Vagina (tissue), 2 donors: ENCODE data around the gene DOCK1. TPM values are rescaled to one million over a fixed set of nuclear protein-coding genes. Genes with fewer than 3 reads are reported as not detected.

ENCODE experiments used
- DNase-seq, 2 donors: peaks; one replicate each; pipeline ENCODE4 v3.0.0-alpha.2; 2017; ENCODE audit errors: extremely low spot score in 2 of 2
- H3K27ac ChIP-seq: fragments of 200-600 bp; sonication (generic); one replicate; pipeline ENCODE4 v1.5.1; 2019
- H3K27me3 ChIP-seq: fragments of 200-600 bp; sonication (generic); one replicate; pipeline ENCODE4 v1.5.1; 2019
- H3K36me3 ChIP-seq, 2 donors: fragments of 200-600 bp; sonication (generic); one replicate each; pipeline ENCODE4 v1.5.1; 2017 to 2019
- H3K4me1 ChIP-seq: fragments of 200-600 bp; sonication (generic); one replicate; pipeline ENCODE4 v1.5.1; 2019
- H3K4me3 ChIP-seq, 2 donors: fragments of 200-600 bp; sonication (generic); 1 replicate in 1 of 2; 2 replicates in 1 of 2; pipeline ENCODE4 v1.5.1; 2016 to 2019
- H3K9me3 ChIP-seq: fragments of 200-600 bp; sonication (generic); one replicate; pipeline ENCODE4 v1.5.1; 2019
- POLR2A ChIP-seq, 2 donors: fragments of 450-650 bp; IDR thresholded peaks; one replicate each; pipeline ENCODE4 v1.6.1; 2017; ENCODE audit warnings: antibody characterized with exemption in 2 of 2, mild to moderate bottlenecking in 2 of 2, moderate library complexity in 2 of 2
- POLR2AphosphoS5 ChIP-seq, 2 donors: sonication (generic); formaldehyde crosslinking; IDR thresholded peaks; one replicate each; pipeline ENCODE4 v1.9.0; 2017; ENCODE audit warnings: antibody characterized with exemption in 2 of 2, mild to moderate bottlenecking in 2 of 2, low read depth in 1 of 2; ENCODE audit not compliant: insufficient read depth in 1 of 2
- intact Hi-C: fragments of 100-400 bp; cut with DNase I; formaldehyde crosslinking; loops from one replicate; pipeline ENCODE4 v1.15.1; 2023
- total RNA-seq: library from RNA; depleted of rRNA; stranded (reverse); fragments of >200 nt; gene quantifications from one replicate; pipeline ENCODE4 v1.2.3, GENCODE V29; 2016
- TF ChIP-seq, protein P1 (sequence below), 3 experiments: fragments of 450-650 bp in 2 of 3; fragments of 200-600 bp in 1 of 3; sonication (generic) in 1 of 3; IDR thresholded peaks; one replicate each; pipeline ENCODE4 v1.5.1; 2017 to 2019; ENCODE audit warnings: antibody characterized with exemption in 3 of 3, mild to moderate bottlenecking in 2 of 3, moderate library complexity in 2 of 3

Gene DOCK1
- total RNA-seq, 1 donor from 2014 or later, result 64.6 TPM

DNA sequence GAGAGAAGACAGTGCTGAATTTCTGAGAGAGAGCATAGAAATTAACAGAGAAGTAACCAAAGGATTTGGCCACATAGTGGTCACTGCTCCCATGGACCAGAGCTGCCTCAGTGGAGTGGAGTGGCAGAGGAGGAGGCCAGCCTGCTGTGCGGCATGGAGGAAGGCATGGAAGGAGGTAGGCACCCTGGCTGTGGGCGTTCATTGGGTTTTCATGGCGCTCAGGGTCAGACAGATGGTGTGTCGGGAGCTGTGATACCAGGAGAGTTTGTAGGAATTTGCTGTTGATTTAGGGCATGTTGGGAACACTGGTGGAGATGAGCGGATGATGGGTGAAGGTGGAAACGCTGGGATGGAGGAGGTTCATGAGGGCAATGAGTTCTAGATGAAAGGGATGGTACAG, 370.0 kb downstream of the DOCK1 start:
- TF ChIP-seq, protein P1, sequence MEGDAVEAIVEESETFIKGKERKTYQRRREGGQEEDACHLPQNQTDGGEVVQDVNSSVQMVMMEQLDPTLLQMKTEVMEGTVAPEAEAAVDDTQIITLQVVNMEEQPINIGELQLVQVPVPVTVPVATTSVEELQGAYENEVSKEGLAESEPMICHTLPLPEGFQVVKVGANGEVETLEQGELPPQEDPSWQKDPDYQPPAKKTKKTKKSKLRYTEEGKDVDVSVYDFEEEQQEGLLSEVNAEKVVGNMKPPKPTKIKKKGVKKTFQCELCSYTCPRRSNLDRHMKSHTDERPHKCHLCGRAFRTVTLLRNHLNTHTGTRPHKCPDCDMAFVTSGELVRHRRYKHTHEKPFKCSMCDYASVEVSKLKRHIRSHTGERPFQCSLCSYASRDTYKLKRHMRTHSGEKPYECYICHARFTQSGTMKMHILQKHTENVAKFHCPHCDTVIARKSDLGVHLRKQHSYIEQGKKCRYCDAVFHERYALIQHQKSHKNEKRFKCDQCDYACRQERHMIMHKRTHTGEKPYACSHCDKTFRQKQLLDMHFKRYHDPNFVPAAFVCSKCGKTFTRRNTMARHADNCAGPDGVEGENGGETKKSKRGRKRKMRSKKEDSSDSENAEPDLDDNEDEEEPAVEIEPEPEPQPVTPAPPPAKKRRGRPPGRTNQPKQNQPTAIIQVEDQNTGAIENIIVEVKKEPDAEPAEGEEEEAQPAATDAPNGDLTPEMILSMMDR (IDR thresholded peaks at IDR 0.05), result no peak
- TF ChIP-seq POLR2AphosphoS5 (IDR thresholded peaks at IDR 0.05; ENCODE audit: insufficient read depth in 1 of 2, low read depth in 1 of 2), result no peak
- TF ChIP-seq POLR2A (IDR thresholded peaks at IDR 0.05), result no peak
- intact Hi-C loops, result no loop called here
- Histone ChIP-seq H3K4me3 (no peak overlapping the region), H3K4me1 (no peaks in the 10 kb centered on the region), H3K27ac (no peak overlapping the region), H3K36me3 (no peaks in the 10 kb centered on the region), H3K9me3 (no peaks in the 10 kb centered on the region), H3K27me3 (no peaks in the 10 kb centered on the region)
- no peak for DNase-seq

DNA sequence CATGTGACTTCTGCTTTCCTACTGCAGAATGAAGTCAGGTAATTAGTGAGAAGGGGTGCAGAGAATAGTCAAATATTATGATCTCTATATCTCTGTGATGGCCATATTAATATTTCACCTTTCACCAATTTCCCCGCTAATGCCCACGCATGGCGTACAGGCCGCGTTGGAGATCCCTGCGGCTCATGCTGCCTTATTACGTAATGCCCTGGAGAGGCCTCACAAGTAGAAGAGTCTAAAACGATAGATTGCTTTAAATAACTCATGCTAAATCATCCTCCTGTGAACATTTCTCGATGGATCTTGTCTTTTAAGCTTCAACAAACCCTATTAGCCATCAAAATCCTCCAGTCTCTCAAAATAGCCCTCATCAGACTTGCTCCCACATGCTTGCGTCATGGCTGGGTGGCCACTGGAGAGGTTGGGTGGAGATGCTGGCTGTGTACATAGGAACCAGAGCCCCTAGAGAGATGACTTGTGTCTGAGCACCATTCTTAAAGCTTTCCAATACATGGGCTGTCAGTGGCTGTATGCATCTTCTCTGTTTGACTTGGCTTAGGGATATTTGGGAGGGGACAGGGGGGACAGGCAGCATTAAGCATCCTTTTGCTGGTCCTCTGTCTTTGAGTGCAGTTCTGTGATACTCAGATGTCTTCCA, 370.7 kb downstream of the DOCK1 start:
- Histone ChIP-seq H3K36me3 (no peaks in the 10 kb centered on the region), H3K4me3 (no peak overlapping the region), H3K27ac (no peak overlapping the region), H3K27me3 (no peaks in the 10 kb centered on the region), H3K4me1 (no peaks in the 10 kb centered on the region), H3K9me3 (no peaks in the 10 kb centered on the region)
- no peak for TF ChIP-seq POLR2AphosphoS5 (IDR thresholded peaks at IDR 0.05; ENCODE audit: insufficient read depth in 1 of 2, low read depth in 1 of 2)
- no peak for TF ChIP-seq POLR2A (IDR thresholded peaks at IDR 0.05)
- TF ChIP-seq, protein P1 (IDR thresholded peaks at IDR 0.05), result no peak
- intact Hi-C loops, result no loop called here
- DNase-seq, result no peak

DNA sequence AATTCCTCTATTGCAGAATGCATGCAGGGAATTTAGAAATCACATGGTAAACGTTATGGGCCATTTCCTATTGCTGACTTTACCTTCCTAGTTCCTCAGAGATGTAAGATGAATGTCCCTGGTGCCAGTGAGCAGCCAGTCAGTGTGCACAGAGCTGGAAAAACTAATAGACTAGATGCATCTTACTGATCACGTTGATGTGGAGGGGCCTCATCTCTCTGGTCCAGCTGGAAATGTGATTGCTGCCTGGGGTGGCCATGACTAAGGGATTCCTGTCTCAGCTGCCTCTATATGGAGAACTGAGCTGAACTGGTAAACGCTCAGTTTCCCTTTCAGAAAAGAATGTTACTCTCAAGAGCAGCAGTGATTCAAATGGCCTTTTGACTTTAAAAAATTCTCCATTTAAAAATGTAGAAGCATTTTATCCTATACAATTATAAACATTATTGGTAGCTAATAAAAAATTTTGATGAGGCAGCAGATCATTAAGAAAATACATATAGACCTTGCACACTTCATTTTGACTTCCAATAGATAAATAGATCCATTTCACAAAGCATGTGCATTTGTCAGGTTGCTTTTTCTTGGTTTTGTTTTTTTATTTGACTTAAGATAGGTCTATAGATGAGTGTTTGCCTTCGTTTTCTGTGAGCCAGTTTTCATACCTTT, 371.7 kb downstream of the DOCK1 start:
- H3K27me3 ChIP-seq, result no peaks in the 10 kb centered on the region
- TF ChIP-seq, protein P1 (IDR thresholded peaks at IDR 0.05), result no peak
- TF ChIP-seq POLR2A (IDR thresholded peaks at IDR 0.05) (no peak), POLR2AphosphoS5 (IDR thresholded peaks at IDR 0.05; ENCODE audit: insufficient read depth in 1 of 2, low read depth in 1 of 2) (no peak)
- DNase-seq, result no peak
- intact Hi-C loops, result no loop called here
- H3K4me1 ChIP-seq, result no peaks in the 10 kb centered on the region
- H3K27ac ChIP-seq, result no peak overlapping the region
- no peak overlapping the region for H3K4me3 ChIP-seq
- no peaks in the 10 kb centered on the region for H3K36me3 ChIP-seq
- H3K9me3 ChIP-seq, result no peaks in the 10 kb centered on the region

DNA sequence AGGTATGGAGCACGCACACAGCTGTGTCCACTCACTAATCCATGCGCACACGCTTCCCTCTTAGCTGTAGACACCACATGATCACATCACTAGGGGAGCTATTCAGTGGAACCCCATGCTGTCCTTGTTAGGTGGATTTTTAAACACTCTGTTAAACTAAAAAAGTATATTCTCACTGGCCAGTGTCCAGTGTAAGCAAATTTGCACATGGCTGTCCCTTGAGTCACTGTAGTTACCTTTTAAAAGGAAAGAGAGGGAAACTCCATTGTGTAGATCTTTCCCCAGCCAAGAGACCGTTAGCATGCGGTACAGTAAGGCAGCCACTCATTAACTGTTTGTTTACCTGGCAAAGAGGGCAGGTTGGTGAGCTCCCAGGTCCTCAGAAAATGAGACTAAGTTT, 372.8 kb downstream of the DOCK1 start:
- intact Hi-C loops, result no loop called here
- TF ChIP-seq POLR2A (IDR thresholded peaks at IDR 0.05) (no peak), POLR2AphosphoS5 (IDR thresholded peaks at IDR 0.05; ENCODE audit: insufficient read depth in 1 of 2, low read depth in 1 of 2) (no peak)
- TF ChIP-seq, protein P1 (IDR thresholded peaks at IDR 0.05), result no peak
- H3K4me1 ChIP-seq, result no peaks in the 10 kb centered on the region
- H3K4me3 ChIP-seq, result no peak overlapping the region
- DNase-seq, result no peak
- no peaks in the 10 kb centered on the region for H3K36me3 ChIP-seq
- no peaks in the 10 kb centered on the region for H3K27me3 ChIP-seq
- H3K27ac ChIP-seq, result no peak overlapping the region
- no peaks in the 10 kb centered on the region for H3K9me3 ChIP-seq

DNA sequence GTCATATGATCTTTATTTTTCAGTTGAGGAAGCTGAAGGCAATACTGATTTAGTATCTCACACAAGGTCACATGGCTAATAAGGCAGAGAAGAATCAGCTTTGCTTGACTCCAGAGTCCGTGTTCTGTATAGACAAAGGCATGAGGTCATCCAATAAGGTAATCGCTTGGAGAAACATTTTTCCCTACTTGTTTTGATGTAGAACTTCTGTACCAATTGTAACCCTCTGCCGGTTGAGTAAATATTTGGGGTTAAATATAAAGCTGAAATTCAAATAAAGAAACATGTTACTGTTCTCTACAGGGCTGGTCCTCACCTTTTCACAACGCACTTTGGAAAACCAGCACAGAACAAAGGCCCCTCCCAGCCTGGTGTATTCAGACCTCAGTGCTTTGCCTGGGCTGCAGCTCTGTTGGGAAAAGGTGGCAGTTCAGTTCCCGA, 374.1 kb downstream of the DOCK1 start:
- Histone ChIP-seq H3K27me3 (no peaks in the 10 kb centered on the region), H3K36me3 (no peaks in the 10 kb centered on the region), H3K4me1 (no peaks in the 10 kb centered on the region), H3K9me3 (no peaks in the 10 kb centered on the region), H3K4me3 (no peak overlapping the region), H3K27ac (no peak overlapping the region)
- intact Hi-C loops, result no loop called here
- TF ChIP-seq, protein P1 (IDR thresholded peaks at IDR 0.05), result no peak
- TF ChIP-seq POLR2A (IDR thresholded peaks at IDR 0.05), result no peak
- TF ChIP-seq POLR2AphosphoS5 (IDR thresholded peaks at IDR 0.05; ENCODE audit: insufficient read depth in 1 of 2, low read depth in 1 of 2), result no peak
- DNase-seq, result no peak
